HEK293 (cell line): ENCODE results near the gene BSDC1.
A peak's percentile ranks its signal among the peaks of the same experiment; 100 is the strongest.

Source experiments
- KLF7 ChIP-seq: fragments of 450-650 bp; formaldehyde crosslinking; IDR thresholded peaks from 2 replicates; pipeline ENCODE4 v1.5.1; 2016; ENCODE audit warnings: missing biosample characterization, missing genetic modification characterization, borderline replicate concordance
- KLF9 ChIP-seq: fragments of 450-650 bp; formaldehyde crosslinking; IDR thresholded peaks from 2 replicates; pipeline ENCODE4 v1.5.1; 2016; ENCODE audit warnings: missing biosample characterization, missing genetic modification characterization, low read depth
- PRDM10 ChIP-seq: fragments of 450-650 bp; formaldehyde crosslinking; IDR thresholded peaks from 2 replicates; pipeline ENCODE4 v1.5.1; 2016; ENCODE audit warnings: missing biosample characterization, missing genetic modification characterization
- REST ChIP-seq: fragments of 450-650 bp; formaldehyde crosslinking; IDR thresholded peaks from 2 replicates; pipeline ENCODE4 v1.5.1; 2016; ENCODE audit warnings: missing biosample characterization, missing genetic modification characterization
- ZBTB10 ChIP-seq: fragments of 450-650 bp; formaldehyde crosslinking; IDR thresholded peaks from 2 replicates; pipeline ENCODE4 v1.5.1; 2016; ENCODE audit warnings: missing biosample characterization, missing genetic modification characterization
- ZFP37 ChIP-seq: fragments of 450-650 bp; formaldehyde crosslinking; IDR thresholded peaks from 2 replicates; pipeline ENCODE4 v1.5.1; 2016; ENCODE audit warnings: missing biosample characterization, missing genetic modification characterization
- ZNF221 ChIP-seq: fragments of 450-650 bp; formaldehyde crosslinking; IDR thresholded peaks from 2 replicates; pipeline ENCODE4 v1.5.1; 2017; ENCODE audit warnings: missing biosample characterization, missing genetic modification characterization, borderline replicate concordance
- ZNF266 ChIP-seq: fragments of 450-650 bp; formaldehyde crosslinking; IDR thresholded peaks from 2 replicates; pipeline ENCODE4 v1.5.1; 2016; ENCODE audit warnings: missing biosample characterization, missing genetic modification characterization, low read depth
- ZNF37A ChIP-seq: fragments of 450-650 bp; IDR thresholded peaks from 2 replicates; pipeline ENCODE4 v1.5.1; 2018; ENCODE audit warnings: missing biosample characterization, missing genetic modification characterization
- ZNF473 ChIP-seq: fragments of 450-650 bp; formaldehyde crosslinking; IDR thresholded peaks from 2 replicates; pipeline ENCODE4 v1.5.1; 2017; ENCODE audit warnings: missing biosample characterization, missing genetic modification characterization
- ZNF488 ChIP-seq: fragments of 450-650 bp; formaldehyde crosslinking; IDR thresholded peaks from 2 replicates; pipeline ENCODE4 v1.5.1; 2016; ENCODE audit warnings: missing biosample characterization, missing genetic modification characterization
- ZNF571 ChIP-seq: fragments of 450-650 bp; formaldehyde crosslinking; IDR thresholded peaks from 2 replicates; pipeline ENCODE4 v1.5.0; 2017; ENCODE audit warnings: missing biosample characterization, missing genetic modification characterization
- ZNF639 ChIP-seq: fragments of 450-650 bp; formaldehyde crosslinking; IDR thresholded peaks from 2 replicates; pipeline ENCODE4 v1.5.1; 2016; ENCODE audit warnings: missing biosample characterization, missing genetic modification characterization
- ZNF692 ChIP-seq: fragments of 450-650 bp; formaldehyde crosslinking; IDR thresholded peaks from 2 replicates; pipeline ENCODE4 v1.5.1; 2016; ENCODE audit warnings: missing biosample characterization, missing genetic modification characterization
- ZNF704 ChIP-seq: fragments of 450-650 bp; formaldehyde crosslinking; IDR thresholded peaks from 2 replicates; pipeline ENCODE4 v1.5.1; 2016; ENCODE audit warnings: missing biosample characterization, missing genetic modification characterization
- ZNF843 ChIP-seq: fragments of 450-650 bp; formaldehyde crosslinking; IDR thresholded peaks from 2 replicates; pipeline ENCODE4 v1.5.1; 2016; ENCODE audit warnings: missing biosample characterization, missing genetic modification characterization

BSDC1 gene

GRCh38 chr1:32394141-32394889 lies at the start of gene BSDC1 (continued):
- TF ChIP-seq ZNF704 (tag by site-specific recombination) (no peak), REST (tag by site-specific recombination) (peak; percentile 57), ZNF488 (tag by site-specific recombination) (0 out of 2 replicates have a peak, but pooled peaks have one; percentile 29), ZNF843 (tag by site-specific recombination) (peak; percentile 78; the same call in 1 of the 2 replicates), ZNF37A (tag by site-specific recombination) (no peak), ZNF473 (tag by site-specific recombination) (no peak), KLF9 (tag by site-specific recombination) (peak; percentile 99), ZBTB10 (tag by site-specific recombination) (peak; percentile 81), ZNF266 (tag by site-specific recombination) (no peak), ZNF571 (no peak), ZNF221 (tag by site-specific recombination) (no peak), KLF7 (tag by site-specific recombination) (peak; percentile 86), ZNF639 (tag by site-specific recombination) (peak; percentile 93), ZNF692 (tag by site-specific recombination) (peak; percentile 81), PRDM10 (tag by site-specific recombination) (no peak), ZFP37 (tag by site-specific recombination) (peak; percentile 76; the same call in 1 of the 2 replicates)
